Stimulated activated CD8-positive, alpha-beta memory T cell treated with anti-CD3 and anti-CD28 coated beads, Interleukin-15, amount 100 ng/mL, for 4 hours (primary cell): ENCODE data around the gene RNF144B.

ENCODE experiments used
- DNase-seq, 2 donors: peaks; one replicate each; pipeline ENCODE4 v3.0.0-alpha.2; 2020; ENCODE audit warnings: low read depth in 2 of 2

The RNF144B gene

GRCh38 chr6:18509871-18510643, 122.9 kb downstream of the RNF144B start:
- DNase-seq: no peak

GRCh38 chr6:18510644-18511033, 123.5 kb downstream of the RNF144B start:
- DNase-seq: no peak

GRCh38 chr6:18511211-18511610, 124.1 kb downstream of the RNF144B start:
- DNase-seq: no peak

GRCh38 chr6:18513253-18513798, 126.2 kb downstream of the RNF144B start:
- DNase-seq: no peak

GRCh38 chr6:18514180-18514579, 127.0 kb downstream of the RNF144B start:
- DNase-seq: no peak

- DNase-seq: no peak
Measured at GRCh38 chr6:18515767-18516166, 128.6 kb downstream of the RNF144B start.
